ENCODE measurements around the gene MRRF.
"Not testable (repeated sequence)": the region's sequence is repeated elsewhere in the genome, so short reads cannot be mapped to it uniquely, and the experiment has no call there.

The MRRF gene

GRCh38 chr9:122363131-122363530, 98.4 kb downstream of the MRRF start:
- DNase-seq = not testable (repeated sequence)

GRCh38 chr9:122364117-122364782, 99.6 kb downstream of the MRRF start:
- no peak for DNase-seq

- no peak for DNase-seq
These were observed 100.1 kb downstream of the MRRF start for GRCh38 chr9:122364783-122365150.

- DNase-seq = no peak
These were observed 101.5 kb downstream of the MRRF start for GRCh38 chr9:122366074-122366660.

- no peak for DNase-seq
These were observed 102.4 kb downstream of the MRRF start for GRCh38 chr9:122367065-122367464.

- no peak for DNase-seq
These were observed 103.2 kb downstream of the MRRF start for GRCh38 chr9:122367774-122368460.

GRCh38 chr9:122368642-122369041, 104.0 kb downstream of the MRRF start:
- DNase-seq = no peak

- DNase-seq = no peak
These were observed 105.6 kb downstream of the MRRF start for GRCh38 chr9:122370303-122370702.

- DNase-seq = no peak
These were observed 106.4 kb downstream of the MRRF start, which contains the start of gene PTGS1 for GRCh38 chr9:122370869-122371755. PTGS1 (plus strand) TSS chr9:122371024; CDS start chr9:122371085, 61 bp downstream.

- DNase-seq = no peak
These were observed 107.2 kb downstream of the MRRF start for GRCh38 chr9:122371846-122372245.

- no peak for DNase-seq
These were observed 108.5 kb downstream of the MRRF start for GRCh38 chr9:122372856-122373845.

GRCh38 chr9:122374885-122375420, 110.3 kb downstream of the MRRF start:
- DNase-seq = no peak

- DNase-seq = no peak
These were observed 112.1 kb downstream of the MRRF start for GRCh38 chr9:122376796-122377195.

GRCh38 chr9:122377241-122378164, 112.8 kb downstream of the MRRF start:
- DNase-seq = no peak

- DNase-seq = no peak
These were observed 113.6 kb downstream of the MRRF start for GRCh38 chr9:122378236-122378635.

- no peak for DNase-seq
These were observed 114.7 kb downstream of the MRRF start for GRCh38 chr9:122379340-122379739.

GRCh38 chr9:122380293-122380692, 115.6 kb downstream of the MRRF start:
- no peak for DNase-seq
